Psoas muscle (tissue), 8 donors: ENCODE measurements around the gene SMAD7. TPM values are rescaled to one million over a fixed set of nuclear protein-coding genes. Genes with fewer than 3 reads are reported as not detected.

Experiments used
- ATAC-seq, 4 donors: fragments of 200-7000 bp; cut with Tn5 transposase; one replicate each; pipeline ENCODE4 v1.9.1; 2020; ENCODE audit warnings: moderate library complexity in 3 of 4, mild to moderate bottlenecking in 2 of 4
- DNase-seq, 2 donors: peaks; one replicate each; pipeline ENCODE4 v3.0.0-alpha.2; 2020
- H3K27ac ChIP-seq: fragments of 200-600 bp; one replicate; pipeline ENCODE4 v1.8.0; 2022
- H3K27me3 ChIP-seq, 3 donors: fragments of 200-600 bp in 1 of 3; one replicate each; pipeline versions ENCODE4 v1.6.1 to v1.8.0; 2013 to 2022; ENCODE audit warnings: low read length in 2 of 3, mild to moderate bottlenecking in 2 of 3, moderate library complexity in 1 of 3; ENCODE audit not compliant: insufficient read depth in 3 of 3
- H3K36me3 ChIP-seq, 2 donors: fragments of 200-600 bp in 1 of 2; one replicate each; pipeline versions ENCODE4 v1.6.1 to v1.8.0; 2013 to 2022; ENCODE audit warnings: low read depth in 1 of 2, mild to moderate bottlenecking in 1 of 2, moderate library complexity in 1 of 2; ENCODE audit not compliant: insufficient read depth in 1 of 2
- H3K4me1 ChIP-seq: fragments of 200-600 bp; one replicate; pipeline ENCODE4 v1.8.0; 2022
- H3K4me3 ChIP-seq: fragments of 200-600 bp; one replicate; pipeline ENCODE4 v1.8.0; 2022; ENCODE audit warnings: mild to moderate bottlenecking
- H3K9me3 ChIP-seq: fragments of 200-600 bp; one replicate; pipeline ENCODE4 v1.8.0; 2022
- CTCF ChIP-seq: fragments of 200-600 bp; IDR thresholded peaks from one replicate; pipeline ENCODE4 v1.8.0; 2022; ENCODE audit warnings: antibody characterized with exemption
- WGBS, 3 donors: extraction: QIAGEN DNeasy Blood & Tissue Kit; methylation state at CpG; one replicate each; pipeline versions ENCODE4 v1.1.6 to v1.1.7; 2013; 5-methylcytosine and 5-hydroxymethylcytosine counted together
- intact Hi-C, 2 donors: fragments of 100-400 bp; cut with DNase I; formaldehyde crosslinking; loops; one replicate each; pipeline versions ENCODE4 v1.11.0 to v1.14.2; 2022
- polyA plus RNA-seq, 3 donors: library from polyadenylated mRNA; stranded (reverse); fragments of 200-250 nt; gene quantifications; one replicate each; pipeline ENCODE4 v1.2.3, GENCODE V29; 2013
- total RNA-seq, 4 donors: library from RNA; stranded (reverse); fragmentation: NEBNext Ultra II Directional in 2 of 4; extraction: Animal tissue kit (Norgen Biotek cat#: 25700) in 2 of 4; gene quantifications; one replicate each; pipeline versions ENCODE4 v1.2.1 to v1.2.4, GENCODE V29; 2021 to 2023
- donor health status: healthy with polysubstance abuse.
- donor health status: DM: no; HTN: no; CAD: no; lungs with moderate emphysema.
- donor health status: Bipolar disorder and iron deficiency.
- donor health status: healthy.
- donor health status: DM: yes; HTN: yes; CAD: no.
- donor health status: DM: no; HTN: no; CAD: no.
- donor health status: DM: no; HTN: no; CAD: no.
- donor health status: DM: yes; HTN: yes; CAD: no.

SMAD7 gene
- total and polyA plus RNA-seq, 7 donors: 5.4 to 14.7 (median 8.4) TPM

DNA sequence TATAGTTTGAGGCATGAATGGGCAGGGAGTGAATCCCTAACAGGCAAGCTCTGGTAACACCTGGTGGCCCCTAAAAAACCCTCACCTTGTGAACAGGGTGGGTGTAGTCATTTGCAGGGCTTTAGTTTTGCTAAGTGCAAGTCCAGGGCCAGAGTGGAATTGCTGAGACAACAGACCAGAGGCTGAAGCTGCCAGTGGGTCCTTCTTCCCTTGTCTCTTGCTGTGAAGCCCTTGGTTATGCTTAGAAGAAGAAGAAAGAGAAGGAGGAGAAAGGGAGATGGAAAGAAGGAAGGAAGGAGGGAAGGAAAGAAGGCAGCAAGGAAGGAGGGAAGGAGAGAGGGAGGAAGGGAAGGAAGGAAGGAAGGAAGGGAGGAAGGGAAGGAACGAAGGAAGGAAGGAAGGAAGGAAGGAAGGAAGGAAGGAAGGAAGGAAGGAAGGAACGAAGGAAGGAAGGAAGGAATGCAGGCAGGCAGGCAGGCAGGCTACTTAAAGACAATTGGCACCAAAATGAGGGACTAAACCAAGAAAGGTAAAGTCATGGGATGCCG is 45.8 kb downstream of the SMAD7 start:
- H3K4me1 ChIP-seq: peaks cover 11% of the 10 kb centered on the region
- no peaks in the 10 kb centered on the region for H3K36me3 ChIP-seq
- H3K9me3 ChIP-seq: no peaks in the 10 kb centered on the region
- H3K27ac ChIP-seq: no peak overlapping the region
- no peak overlapping the region for H3K4me3 ChIP-seq
- WGBS, 3 donors: 78 to 86% (median 78%) methylated on average over 3 of the region's 3 CpGs
- ATAC-seq: no peak
- intact Hi-C loops: no loop called here
- H3K27me3 ChIP-seq: no peaks in the 10 kb centered on the region
- TF ChIP-seq CTCF: no peak
- no peak for DNase-seq

DNA sequence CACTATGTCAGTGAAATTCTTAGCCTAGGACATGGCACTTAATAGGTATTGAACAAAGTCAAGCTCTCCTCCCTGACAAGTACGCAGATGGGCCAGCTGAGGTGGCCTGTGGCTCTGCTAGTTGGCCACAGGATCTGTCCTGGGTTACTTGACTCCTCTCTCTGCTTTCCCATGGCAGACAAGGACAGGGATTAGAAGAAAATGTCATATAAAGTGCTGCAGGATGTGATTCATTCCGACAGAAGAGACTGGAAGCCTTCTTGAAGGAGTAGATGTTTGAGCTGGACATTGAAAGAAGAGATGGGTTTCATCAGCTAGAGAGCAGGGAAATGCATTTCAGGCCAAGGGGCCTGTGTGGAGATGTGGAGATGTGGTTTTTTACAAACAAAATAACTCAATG is 46.7 kb downstream of the SMAD7 start:
- Histone ChIP-seq H3K4me3 (no peak overlapping the region), H3K36me3 (no peaks in the 10 kb centered on the region), H3K27ac (peak overlapping the region; percentile 7), H3K27me3 (no peaks in the 10 kb centered on the region), H3K9me3 (peaks cover 4% of the 10 kb centered on the region), H3K4me1 (peaks cover 11% of the 10 kb centered on the region)
- ATAC-seq (no peak), DNase-seq (no peak)
- TF ChIP-seq CTCF: no peak
- intact Hi-C loops: no loop called here
- WGBS, 3 donors: 80 to 94% (median 90%) methylated on average over 2 of the region's 2 CpGs

- TF ChIP-seq CTCF: no peak
- Histone ChIP-seq H3K36me3 (no peaks in the 10 kb centered on the region), H3K27me3 (no peaks in the 10 kb centered on the region), H3K4me1 (peaks cover 11% of the 10 kb centered on the region), H3K4me3 (no peak overlapping the region), H3K27ac (peak overlapping the region; percentile 61), H3K9me3 (peaks cover 4% of the 10 kb centered on the region)
- peak; percentile 53 to 67 (median 63) for ATAC-seq
- intact Hi-C loops: no loop called here
- WGBS, 3 donors: 74 to 82% (median 76%) methylated on average over 8 of the region's 8 CpGs
- DNase-seq: peak; percentile 74 to 82
Observed at GRCh38 chr18:48902856-48903601, 47.7 kb downstream of the SMAD7 start.

- DNase-seq (peak; percentile 88 to 90), ATAC-seq (peak; percentile 64 to 74 (median 70))
- H3K27ac ChIP-seq: peak overlapping the region; percentile 61
- no peak for TF ChIP-seq CTCF
- H3K9me3 ChIP-seq: peaks cover 4% of the 10 kb centered on the region
- 39 to 65% (median 46%) methylated on average over 22 to 27 of the region's 27 CpGs for WGBS, 3 donors
- H3K4me3 ChIP-seq: no peak overlapping the region
- H3K36me3 ChIP-seq: no peaks in the 10 kb centered on the region
- H3K27me3 ChIP-seq: no peaks in the 10 kb centered on the region
- intact Hi-C loops: no loop called here
- H3K4me1 ChIP-seq: peaks cover 11% of the 10 kb centered on the region
Observed at GRCh38 chr18:48902023-48902855, 48.5 kb downstream of the SMAD7 start.
